Tibial nerve (tissue), 4 donors: Measurements from ENCODE around the gene OPN1SW. TPM values are rescaled to one million over a fixed set of nuclear protein-coding genes. Genes with fewer than 3 reads are reported as not detected.

ENCODE experiments used
- DNase-seq, 2 donors: peaks; one replicate each; pipeline ENCODE4 v3.0.0-alpha.2; 2019; ENCODE audit warnings: low spot score in 2 of 2
- H3K27ac ChIP-seq, 4 donors: fragments of 200-600 bp; sonication (generic) in 3 of 4; one replicate each; pipeline ENCODE4 v1.5.1; 2017 to 2019; ENCODE audit warnings: mild to moderate bottlenecking in 1 of 4
- H3K27me3 ChIP-seq, 2 donors: fragments of 200-600 bp; sonication (generic) in 1 of 2; one replicate each; pipeline versions ENCODE4 v1.5.1 to v1.6.0; 2017 to 2019
- H3K36me3 ChIP-seq, 3 donors: fragments of 200-600 bp; sonication (generic); one replicate each; pipeline ENCODE4 v1.5.1; 2018 to 2019
- H3K4me1 ChIP-seq, 4 donors: fragments of 200-600 bp; sonication (generic) in 3 of 4; one replicate each; pipeline ENCODE4 v1.5.1; 2017 to 2019
- H3K4me3 ChIP-seq, 4 donors: fragments of 200-600 bp; sonication (generic) in 3 of 4; one replicate each; pipeline ENCODE4 v1.5.1; 2017 to 2019; ENCODE audit warnings: mild to moderate bottlenecking in 1 of 4, moderate library complexity in 1 of 4
- H3K9me3 ChIP-seq, 4 donors: fragments of 200-600 bp; sonication (generic) in 3 of 4; one replicate each; pipeline ENCODE4 v1.5.1; 2017 to 2019
- EP300 ChIP-seq, 2 donors: sonication (generic); formaldehyde crosslinking; IDR thresholded peaks; one replicate each; pipeline ENCODE4 v1.6.1; 2017; ENCODE audit warnings: antibody characterized with exemption in 2 of 2, mild to moderate bottlenecking in 1 of 2
- POLR2A ChIP-seq, 2 donors: fragments of 450-650 bp; IDR thresholded peaks; one replicate each; pipeline ENCODE4 v1.6.1; 2017; ENCODE audit warnings: antibody characterized with exemption in 2 of 2, mild to moderate bottlenecking in 2 of 2, moderate library complexity in 2 of 2
- WGBS, 2 donors: methylation state at CpG; one replicate each; pipeline ENCODE4 v1.1.5; 2018; 5-methylcytosine and 5-hydroxymethylcytosine counted together
- total RNA-seq, 4 donors: library from RNA; depleted of rRNA; stranded (reverse); fragments of >200 nt; gene quantifications; one replicate each; pipeline ENCODE4 v1.1.0, GENCODE V29; 2016
- TF ChIP-seq, protein P1 (sequence below), 5 experiments: fragments of 200-600 bp in 3 of 5; fragments of 450-650 bp in 2 of 5; sonication (generic) in 3 of 5; IDR thresholded peaks; one replicate each; pipeline ENCODE4 v1.5.1; 2016 to 2019; ENCODE audit warnings: antibody characterized with exemption in 5 of 5, mild to moderate bottlenecking in 3 of 5, moderate library complexity in 2 of 5

The OPN1SW gene
- total RNA-seq, 4 donors from 2014 or later = not detected

DNA sequence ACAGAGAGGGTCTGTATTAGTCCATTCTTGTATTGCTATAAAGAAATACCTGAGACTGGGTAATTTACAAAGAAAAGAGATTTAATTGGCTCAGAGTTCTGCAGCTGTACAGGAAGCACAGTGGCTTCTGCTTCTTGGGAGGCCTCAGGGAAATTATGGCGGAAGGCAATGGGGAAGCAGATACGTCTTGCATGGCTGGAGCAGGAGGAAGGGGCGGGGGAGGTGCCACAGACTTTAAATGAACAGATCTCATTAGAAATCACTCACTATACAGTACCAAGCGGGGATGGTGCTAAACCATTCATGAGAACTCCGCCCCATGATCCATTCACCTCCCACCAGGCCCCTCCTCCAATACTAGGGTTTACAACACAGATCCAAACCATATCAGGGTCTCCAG, 40.2 kb downstream of the OPN1SW start:
- Histone ChIP-seq H3K27ac (no peak overlapping the region), H3K4me3 (no peak overlapping the region), H3K4me1 (peaks cover 0 to 12% (median 2%) of the 10 kb centered on the region in 4 donors), H3K36me3 (no peaks in the 10 kb centered on the region), H3K9me3 (no peaks in the 10 kb centered on the region), H3K27me3 (no peaks in the 10 kb centered on the region)
- 84 to 89% methylated on average over 5 of the region's 5 CpGs for WGBS, 2 donors
- no peak for DNase-seq
- no peak for TF ChIP-seq EP300 (IDR thresholded peaks at IDR 0.05)
- no peak for TF ChIP-seq POLR2A (IDR thresholded peaks at IDR 0.05)
- TF ChIP-seq, protein P1, sequence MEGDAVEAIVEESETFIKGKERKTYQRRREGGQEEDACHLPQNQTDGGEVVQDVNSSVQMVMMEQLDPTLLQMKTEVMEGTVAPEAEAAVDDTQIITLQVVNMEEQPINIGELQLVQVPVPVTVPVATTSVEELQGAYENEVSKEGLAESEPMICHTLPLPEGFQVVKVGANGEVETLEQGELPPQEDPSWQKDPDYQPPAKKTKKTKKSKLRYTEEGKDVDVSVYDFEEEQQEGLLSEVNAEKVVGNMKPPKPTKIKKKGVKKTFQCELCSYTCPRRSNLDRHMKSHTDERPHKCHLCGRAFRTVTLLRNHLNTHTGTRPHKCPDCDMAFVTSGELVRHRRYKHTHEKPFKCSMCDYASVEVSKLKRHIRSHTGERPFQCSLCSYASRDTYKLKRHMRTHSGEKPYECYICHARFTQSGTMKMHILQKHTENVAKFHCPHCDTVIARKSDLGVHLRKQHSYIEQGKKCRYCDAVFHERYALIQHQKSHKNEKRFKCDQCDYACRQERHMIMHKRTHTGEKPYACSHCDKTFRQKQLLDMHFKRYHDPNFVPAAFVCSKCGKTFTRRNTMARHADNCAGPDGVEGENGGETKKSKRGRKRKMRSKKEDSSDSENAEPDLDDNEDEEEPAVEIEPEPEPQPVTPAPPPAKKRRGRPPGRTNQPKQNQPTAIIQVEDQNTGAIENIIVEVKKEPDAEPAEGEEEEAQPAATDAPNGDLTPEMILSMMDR (IDR thresholded peaks at IDR 0.05) = no peak

GRCh38 chr7:128734890-128735289, 40.7 kb downstream of the OPN1SW start:
- 91 to 100% methylated on average over 1 of the region's 1 CpG for WGBS, 2 donors
- H3K9me3 ChIP-seq = no peaks in the 10 kb centered on the region
- no peaks in the 10 kb centered on the region for H3K27me3 ChIP-seq
- H3K4me1 ChIP-seq = peaks cover 0 to 8% (median 0%) of the 10 kb centered on the region in 4 donors
- TF ChIP-seq, protein P1 (IDR thresholded peaks at IDR 0.05) = no peak
- no peak for TF ChIP-seq POLR2A (IDR thresholded peaks at IDR 0.05)
- TF ChIP-seq EP300 (IDR thresholded peaks at IDR 0.05) = no peak
- no peaks in the 10 kb centered on the region for H3K36me3 ChIP-seq
- no peak for DNase-seq
- H3K27ac ChIP-seq = no peak overlapping the region
- H3K4me3 ChIP-seq = no peak overlapping the region

DNA sequence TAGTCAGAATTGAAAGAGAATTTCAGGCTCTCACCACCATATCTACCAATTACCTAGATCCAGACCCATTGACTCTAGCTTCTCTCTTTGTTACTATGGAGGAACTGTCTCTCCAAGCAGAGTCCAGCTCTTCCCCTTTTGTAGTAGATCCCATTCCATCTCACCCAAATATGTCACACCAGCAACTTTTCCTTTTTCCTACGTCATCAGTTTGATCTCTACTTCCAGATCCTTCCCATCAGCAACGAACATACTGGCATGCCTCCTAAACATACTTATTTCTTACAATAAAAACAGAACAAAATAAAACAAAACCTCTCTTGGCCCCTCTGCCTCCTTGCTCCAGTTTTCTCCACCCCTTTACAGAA, 42.3 kb downstream of the OPN1SW start:
- Histone ChIP-seq H3K27me3 (no peaks in the 10 kb centered on the region), H3K36me3 (no peaks in the 10 kb centered on the region), H3K9me3 (no peaks in the 10 kb centered on the region), H3K27ac (no peak overlapping the region), H3K4me1 (peaks cover 0 to 4% (median 0%) of the 10 kb centered on the region in 4 donors), H3K4me3 (no peak overlapping the region)
- TF ChIP-seq EP300 (IDR thresholded peaks at IDR 0.05) (no peak), POLR2A (IDR thresholded peaks at IDR 0.05) (no peak)
- TF ChIP-seq, protein P1 (IDR thresholded peaks at IDR 0.05) = no peak
- WGBS, 2 donors = 46 to 49% methylated on average over 2 of the region's 2 CpGs
- DNase-seq = no peak

- H3K9me3 ChIP-seq = no peaks in the 10 kb centered on the region
- WGBS, 2 donors = 69 to 74% methylated on average over 2 of the region's 2 CpGs
- no peak overlapping the region for H3K27ac ChIP-seq
- H3K36me3 ChIP-seq = no peaks in the 10 kb centered on the region
- no peak for TF ChIP-seq POLR2A (IDR thresholded peaks at IDR 0.05)
- no peak for TF ChIP-seq EP300 (IDR thresholded peaks at IDR 0.05)
- TF ChIP-seq, protein P1 (IDR thresholded peaks at IDR 0.05) = no peak
- no peaks in the 10 kb centered on the region for H3K4me1 ChIP-seq
- DNase-seq = no peak
- no peak overlapping the region for H3K4me3 ChIP-seq
- H3K27me3 ChIP-seq = no peaks in the 10 kb centered on the region
These were observed 42.9 kb downstream of the OPN1SW start for GRCh38 chr7:128732521-128733277.

DNA sequence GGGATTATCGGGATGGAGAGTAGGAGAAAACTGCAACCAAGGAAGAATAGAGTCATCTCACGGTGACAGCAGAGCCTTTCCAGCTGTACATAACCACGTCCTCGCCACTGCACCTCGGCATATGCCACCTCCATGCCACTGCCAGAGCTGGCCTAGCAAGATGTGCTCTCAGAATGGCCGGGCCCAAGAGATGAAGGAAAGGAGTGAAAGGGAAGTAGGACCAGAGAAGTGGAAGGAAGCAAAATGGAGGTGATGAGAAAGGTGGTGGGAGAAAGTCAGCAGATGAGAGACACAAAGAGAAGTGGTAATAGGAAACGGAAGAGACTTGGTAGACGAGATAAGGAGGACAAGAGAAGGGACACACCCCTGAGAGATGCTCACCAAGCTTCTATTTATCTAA, 44.4 kb downstream of the OPN1SW start:
- no peaks in the 10 kb centered on the region for H3K4me1 ChIP-seq
- H3K36me3 ChIP-seq = no peaks in the 10 kb centered on the region
- WGBS, 2 donors = 83 to 90% methylated on average over 8 of the region's 8 CpGs
- no peak overlapping the region for H3K4me3 ChIP-seq
- no peak overlapping the region for H3K27ac ChIP-seq
- H3K9me3 ChIP-seq = no peaks in the 10 kb centered on the region
- no peak for DNase-seq
- H3K27me3 ChIP-seq = no peaks in the 10 kb centered on the region
- TF ChIP-seq EP300 (IDR thresholded peaks at IDR 0.05) = no peak
- TF ChIP-seq, protein P1 (IDR thresholded peaks at IDR 0.05) = no peak
- no peak for TF ChIP-seq POLR2A (IDR thresholded peaks at IDR 0.05)
